Retinal pigment epithelial cell (primary cell): Measurements from ENCODE around the gene RAB15.

Source experiments
- DNase-seq: peaks from one replicate; pipeline ENCODE4 v3.0.0-alpha.2; 2010; ENCODE audit warnings: low read depth
- H3K4me3 ChIP-seq: 2 replicates; pipeline ENCODE4 v1.5.1; 2011; ENCODE audit warnings: mild to moderate bottlenecking, low read length, control low read depth, moderate library complexity
- TF ChIP-seq, protein P1 (sequence below): conservative IDR thresholded peaks from 2 replicates; pipeline ENCODE4 v1.5.1; 2011; ENCODE audit warnings: low read depth, low read length, control low read depth, inconsistent platforms

The RAB15 gene

DNA sequence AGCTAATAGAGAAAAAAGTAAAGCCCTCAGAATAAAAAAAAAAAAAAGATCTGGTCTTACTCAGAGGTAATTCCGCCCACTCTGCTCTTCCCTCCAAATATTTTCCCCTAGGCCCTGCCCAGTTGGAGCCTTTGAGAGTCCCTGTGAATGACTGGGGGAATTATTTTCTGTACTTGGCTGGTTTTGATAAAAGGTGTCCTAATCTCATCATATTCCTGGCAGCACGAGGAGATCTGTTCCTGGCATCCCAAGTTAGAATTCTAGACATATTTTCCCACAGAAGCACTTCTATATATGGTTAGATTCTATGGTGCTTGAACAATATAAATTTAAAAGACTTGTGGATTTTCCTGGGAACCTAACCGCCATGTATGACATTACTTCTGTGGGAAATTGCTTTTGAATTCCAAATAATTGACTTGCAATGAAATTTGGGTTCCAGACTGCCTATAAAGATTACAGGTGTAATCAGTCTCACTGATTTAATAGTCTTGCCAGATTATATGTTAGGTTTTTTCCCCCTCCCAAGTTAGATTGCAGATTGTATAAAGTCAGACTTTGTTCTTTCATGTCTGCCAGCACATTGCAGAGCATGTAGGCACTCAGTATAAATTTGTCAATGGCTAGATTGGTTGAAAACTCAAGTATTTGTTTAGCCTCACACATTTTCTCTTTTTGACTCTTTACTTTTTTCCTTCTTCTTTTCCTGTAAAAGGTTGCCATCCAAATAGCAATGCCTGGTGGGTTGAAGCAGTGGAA is 41.9 kb downstream of the RAB15 start:
- peak; percentile 49 for DNase-seq
- no peak overlapping the region for H3K4me3 ChIP-seq
- TF ChIP-seq, protein P1, sequence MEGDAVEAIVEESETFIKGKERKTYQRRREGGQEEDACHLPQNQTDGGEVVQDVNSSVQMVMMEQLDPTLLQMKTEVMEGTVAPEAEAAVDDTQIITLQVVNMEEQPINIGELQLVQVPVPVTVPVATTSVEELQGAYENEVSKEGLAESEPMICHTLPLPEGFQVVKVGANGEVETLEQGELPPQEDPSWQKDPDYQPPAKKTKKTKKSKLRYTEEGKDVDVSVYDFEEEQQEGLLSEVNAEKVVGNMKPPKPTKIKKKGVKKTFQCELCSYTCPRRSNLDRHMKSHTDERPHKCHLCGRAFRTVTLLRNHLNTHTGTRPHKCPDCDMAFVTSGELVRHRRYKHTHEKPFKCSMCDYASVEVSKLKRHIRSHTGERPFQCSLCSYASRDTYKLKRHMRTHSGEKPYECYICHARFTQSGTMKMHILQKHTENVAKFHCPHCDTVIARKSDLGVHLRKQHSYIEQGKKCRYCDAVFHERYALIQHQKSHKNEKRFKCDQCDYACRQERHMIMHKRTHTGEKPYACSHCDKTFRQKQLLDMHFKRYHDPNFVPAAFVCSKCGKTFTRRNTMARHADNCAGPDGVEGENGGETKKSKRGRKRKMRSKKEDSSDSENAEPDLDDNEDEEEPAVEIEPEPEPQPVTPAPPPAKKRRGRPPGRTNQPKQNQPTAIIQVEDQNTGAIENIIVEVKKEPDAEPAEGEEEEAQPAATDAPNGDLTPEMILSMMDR: no peak

DNA sequence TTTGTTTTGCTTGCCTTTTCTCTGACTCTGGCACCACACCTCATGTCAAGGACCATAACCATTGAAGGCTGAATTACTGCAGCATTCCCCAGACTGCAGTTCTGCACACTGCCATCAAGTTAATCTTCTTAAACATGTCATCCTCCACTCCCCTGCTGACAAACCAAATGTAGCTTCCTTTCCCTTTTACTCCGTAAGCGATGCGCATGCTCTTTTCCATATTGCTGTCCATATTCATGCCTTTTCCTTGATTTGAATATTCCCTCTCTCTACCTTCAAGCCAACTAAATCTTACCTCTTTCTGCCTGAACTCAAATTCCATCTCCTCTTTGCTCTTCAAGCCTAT is 43.1 kb downstream of the RAB15 start:
- TF ChIP-seq, protein P1: no peak
- H3K4me3 ChIP-seq: no peak overlapping the region
- DNase-seq: no peak

DNA sequence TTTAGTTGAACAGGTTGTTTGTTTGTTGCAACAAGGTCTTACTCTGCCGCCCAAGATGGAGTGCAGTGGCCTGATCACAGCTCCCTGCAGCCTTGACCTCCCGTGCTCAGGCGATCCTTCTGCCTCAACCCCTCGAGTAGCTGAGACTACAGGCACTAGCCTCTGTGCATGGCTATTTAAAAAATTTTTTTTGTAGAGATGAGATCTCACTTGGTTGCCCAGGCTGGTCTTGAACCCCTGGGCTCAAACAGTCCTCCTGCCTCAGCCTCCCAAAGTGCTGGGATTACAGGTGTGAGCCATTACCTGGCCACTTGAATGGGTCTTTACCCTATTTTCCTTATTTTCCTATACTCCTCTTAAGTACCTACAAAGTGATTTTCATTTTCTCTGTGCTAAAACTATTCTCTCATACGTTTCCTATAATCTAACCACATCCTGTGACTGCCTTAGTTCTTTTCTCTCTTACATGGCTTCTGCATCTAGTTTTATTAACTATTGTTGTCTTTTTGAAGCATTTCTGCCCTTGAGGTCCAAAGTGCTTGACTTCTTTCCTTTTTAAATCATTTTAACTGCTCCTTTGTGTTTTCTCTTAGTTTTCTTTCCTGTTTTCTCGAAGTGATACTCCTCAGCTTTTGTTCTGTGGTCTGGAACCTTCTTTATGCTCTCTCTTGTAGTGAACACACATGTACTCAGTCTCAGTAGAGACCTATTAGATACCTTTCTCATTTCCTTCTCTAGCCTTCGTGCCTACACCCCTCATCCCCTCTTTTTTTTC is 43.7 kb downstream of the RAB15 start:
- no peak for DNase-seq
- TF ChIP-seq, protein P1: no peak
- no peak overlapping the region for H3K4me3 ChIP-seq

DNA sequence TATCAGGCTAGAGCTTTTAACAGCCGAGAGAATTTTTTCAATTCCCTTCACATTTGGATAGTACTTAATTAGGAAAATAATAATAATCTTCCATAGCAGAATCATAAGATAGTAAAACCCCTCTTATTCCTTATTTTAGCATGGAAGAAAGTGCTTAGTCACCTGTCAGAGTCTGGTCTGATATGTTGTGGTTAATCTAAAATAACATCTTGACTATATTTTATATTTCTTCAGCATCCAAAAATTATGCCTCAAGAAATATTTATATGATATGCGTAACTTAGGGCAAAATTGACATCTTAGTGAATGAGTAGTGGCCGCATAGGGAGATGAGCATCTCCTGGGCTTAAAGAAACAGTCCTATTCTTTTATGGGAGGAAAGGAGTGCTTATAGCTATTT is 45.1 kb downstream of the RAB15 start:
- no peak for DNase-seq
- TF ChIP-seq, protein P1: no peak
- H3K4me3 ChIP-seq: no peak overlapping the region

DNA sequence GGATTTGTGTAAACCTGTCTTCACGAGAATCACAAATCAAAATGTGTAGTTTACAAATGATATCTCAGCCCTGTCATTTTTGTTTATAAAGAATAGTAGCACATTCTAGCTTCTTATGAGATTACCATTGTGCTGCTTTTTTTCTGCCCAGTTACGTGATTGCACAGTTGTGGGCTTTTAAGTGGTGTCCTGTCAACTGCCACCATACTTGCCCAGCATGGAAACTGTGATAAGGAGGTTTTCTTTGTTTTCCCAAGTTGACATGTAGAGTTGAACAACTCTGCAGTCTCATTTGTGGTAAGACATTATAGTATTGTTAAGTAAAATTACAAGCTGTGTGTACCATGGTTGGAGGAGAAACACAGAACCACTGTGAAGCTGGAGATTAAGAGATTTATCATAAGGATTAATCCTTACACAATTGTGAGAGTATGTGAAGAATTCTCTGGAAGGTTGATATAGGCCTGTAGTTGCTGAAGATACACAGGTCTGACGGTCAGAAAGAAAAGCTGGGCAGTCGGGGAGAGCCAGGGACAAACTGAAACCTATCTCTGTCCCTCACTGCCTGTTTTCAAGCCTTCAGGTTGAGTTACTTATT is 45.6 kb downstream of the RAB15 start:
- no peak overlapping the region for H3K4me3 ChIP-seq
- peak; percentile 61 for DNase-seq
- TF ChIP-seq, protein P1: no peak

DNA sequence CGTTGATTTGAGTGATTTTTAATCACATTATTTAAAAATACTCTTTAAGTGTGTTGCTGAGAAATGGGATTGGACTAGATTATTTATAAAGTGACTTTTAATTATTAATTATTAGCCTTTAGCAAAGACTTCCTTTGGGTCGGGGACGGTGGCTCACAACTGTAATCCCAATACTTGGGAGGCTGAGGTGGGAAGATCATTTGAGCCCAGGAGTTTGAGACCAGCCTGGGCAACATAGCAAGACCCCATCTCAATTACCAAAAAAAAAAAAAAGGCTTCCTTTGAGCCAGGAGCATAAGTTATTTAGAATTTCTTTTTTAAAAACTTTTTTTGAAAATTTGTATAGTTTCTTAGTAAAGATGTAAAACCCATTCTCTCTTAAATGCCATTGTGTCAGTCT is 49.1 kb downstream of the RAB15 start:
- TF ChIP-seq, protein P1: no peak
- no peak overlapping the region for H3K4me3 ChIP-seq
- DNase-seq: no peak
